CD4-positive, CD25-positive, alpha-beta regulatory T cell (primary cell): ENCODE results near the gene TMEM100. TPM values are rescaled to one million over a fixed set of nuclear protein-coding genes. Genes with fewer than 3 reads are reported as not detected.

Experiments
- ATAC-seq, 2 donors: fragments of 150-1000 bp; cut with Tn5 transposase; one replicate each; pipeline ENCODE4 v1.10.0; 2021; ENCODE audit warnings: low read depth in 2 of 2, moderate number of reproducible peaks in 2 of 2, moderate library complexity in 1 of 2
- DNase-seq, 3 donors: peaks; one replicate each; pipeline versions ENCODE4 v3.0.0 to v3.0.0-alpha.2; 2012 to 2022; ENCODE audit warnings: mixed read lengths in 1 of 3
- H3K27ac ChIP-seq: one replicate; pipeline ENCODE4 v1.7.0; 2013; ENCODE audit warnings: mild to moderate bottlenecking, low read length; ENCODE audit not compliant: insufficient read depth, poor library complexity, severe bottlenecking
- H3K27me3 ChIP-seq: one replicate; pipeline ENCODE4 v1.7.0; 2013; ENCODE audit warnings: low read length; ENCODE audit not compliant: control insufficient read depth, insufficient read depth
- H3K36me3 ChIP-seq: one replicate; pipeline ENCODE4 v1.7.0; 2013; ENCODE audit warnings: mild to moderate bottlenecking, low read length, moderate library complexity; ENCODE audit not compliant: control insufficient read depth, insufficient read depth
- H3K4me1 ChIP-seq: 2 replicates; pipeline ENCODE4 v1.7.0; 2013; ENCODE audit warnings: mild to moderate bottlenecking, low read length; ENCODE audit not compliant: insufficient read depth, control insufficient read depth, poor library complexity, severe bottlenecking
- H3K4me3 ChIP-seq: one replicate; pipeline ENCODE4 v1.7.0; 2013; ENCODE audit warnings: low read depth, mild to moderate bottlenecking, low read length, moderate library complexity
- H3K9me3 ChIP-seq, 2 experiments: 1 replicate in 1 of 2; 2 replicates in 1 of 2; pipeline ENCODE4 v1.7.0; 2013; ENCODE audit warnings: low read length in 2 of 2, mild to moderate bottlenecking in 1 of 2, moderate library complexity in 1 of 2; ENCODE audit not compliant: control insufficient read depth in 2 of 2
- H3K27ac Mint-ChIP-seq, 3 donors: one replicate each; pipeline ENCODE4 v1.8.0; 2020 to 2022; ENCODE audit warnings: mild to moderate bottlenecking in 3 of 3, mixed read lengths in 3 of 3, moderate library complexity in 2 of 3
- H3K27me3 Mint-ChIP-seq: one replicate; pipeline ENCODE4 v1.8.0; 2022; ENCODE audit warnings: mild to moderate bottlenecking, mixed read lengths
- H3K36me3 Mint-ChIP-seq: one replicate; pipeline ENCODE4 v1.8.0; 2020; ENCODE audit warnings: mixed read lengths
- H3K4me1 Mint-ChIP-seq, 4 donors: one replicate each; pipeline ENCODE4 v1.8.0; 2020 to 2022; ENCODE audit warnings: mixed read lengths in 4 of 4, mild to moderate bottlenecking in 1 of 4
- H3K4me3 Mint-ChIP-seq, 4 donors: one replicate each; pipeline ENCODE4 v1.8.0; 2020 to 2022; ENCODE audit warnings: mild to moderate bottlenecking in 4 of 4, mixed read lengths in 4 of 4, moderate library complexity in 3 of 4
- H3K9me3 Mint-ChIP-seq, 7 donors: one replicate each; pipeline ENCODE4 v1.8.0; 2020 to 2022; ENCODE audit warnings: mixed read lengths in 7 of 7, mild to moderate bottlenecking in 3 of 7, moderate library complexity in 2 of 7
- polyA plus RNA-seq, 4 donors: library from polyadenylated mRNA; unstranded; fragments of 300-500 nt; fragmentation: Illumina TruSeq; gene quantifications; one replicate each; pipeline ENCODE4 v1.2.3, GENCODE V29; 2021
- total RNA-seq: library from RNA; stranded (reverse); gene quantifications from one replicate; pipeline ENCODE4 v1.2.3, GENCODE V29; 2022

Gene TMEM100
- total and polyA plus RNA-seq, 5 donors from 2014 or later = not detected

DNA sequence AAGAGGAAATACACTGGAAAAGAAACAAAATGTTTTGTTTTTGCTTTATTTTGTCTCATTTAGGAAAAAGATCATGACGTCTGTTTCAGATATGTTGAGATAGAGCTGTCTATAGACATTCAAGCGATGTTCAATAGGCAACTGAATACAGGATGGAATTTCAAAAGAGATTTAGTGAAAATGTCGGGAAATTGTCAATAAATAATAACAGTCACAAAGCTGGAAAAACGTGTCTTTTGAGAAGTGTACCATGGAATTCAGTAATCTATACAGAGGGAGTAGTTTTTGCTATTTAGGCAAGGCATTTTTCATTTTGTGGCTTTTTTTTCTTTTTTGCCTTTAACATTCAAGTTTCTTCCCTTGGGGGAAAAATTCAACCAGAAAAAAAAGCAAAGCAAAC, 33.0 kb downstream of the TMEM100 start:
- no peaks in the 10 kb centered on the region for H3K9me3 ChIP-seq
- no peak overlapping the region for H3K4me3 ChIP-seq
- DNase-seq (no peak), ATAC-seq (no peak)
- no peaks in the 10 kb centered on the region for H3K36me3 ChIP-seq
- peaks cover 5% of the 10 kb centered on the region for H3K27me3 ChIP-seq
- H3K4me1 Mint-ChIP-seq = no peaks in the 10 kb centered on the region
- H3K4me1 ChIP-seq = no peaks in the 10 kb centered on the region
- no peak overlapping the region for H3K27ac ChIP-seq
- no peak overlapping the region for H3K4me3 Mint-ChIP-seq
- H3K36me3 Mint-ChIP-seq = no peaks in the 10 kb centered on the region
- peaks cover 0 to 7% (median 2%) of the 10 kb centered on the region in 7 donors for H3K9me3 Mint-ChIP-seq
- H3K27me3 Mint-ChIP-seq = peaks cover 34% of the 10 kb centered on the region
- no peak overlapping the region for H3K27ac Mint-ChIP-seq

DNA sequence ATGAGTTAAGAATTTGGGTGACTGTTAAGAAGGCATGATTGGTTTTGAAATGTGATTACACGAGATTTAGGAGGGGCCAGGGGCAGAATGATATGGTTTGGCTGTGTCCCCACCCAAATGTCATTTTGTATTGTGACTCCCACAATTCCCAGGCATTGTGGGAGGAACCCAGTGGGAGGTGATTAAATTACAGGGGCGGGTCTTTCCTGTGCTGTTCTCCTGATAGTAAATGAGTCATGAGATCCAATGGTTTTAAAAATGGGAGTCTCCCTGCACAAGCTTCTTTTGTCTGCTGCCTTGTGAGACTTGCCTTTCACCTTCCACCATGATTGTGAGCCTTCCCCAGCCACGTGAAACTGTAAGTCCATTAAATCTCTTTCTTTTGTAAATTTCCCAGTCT, 34.6 kb downstream of the TMEM100 start:
- Histone ChIP-seq H3K27ac (no peak overlapping the region), H3K9me3 (no peaks in the 10 kb centered on the region), H3K4me3 (no peak overlapping the region), H3K36me3 (no peaks in the 10 kb centered on the region), H3K4me1 (no peaks in the 10 kb centered on the region), H3K27me3 (peaks cover 6% of the 10 kb centered on the region)
- H3K4me3 Mint-ChIP-seq = no peak overlapping the region
- no peak overlapping the region for H3K27ac Mint-ChIP-seq
- peaks cover 0 to 7% (median 2%) of the 10 kb centered on the region in 7 donors for H3K9me3 Mint-ChIP-seq
- H3K36me3 Mint-ChIP-seq = no peaks in the 10 kb centered on the region
- H3K27me3 Mint-ChIP-seq = peaks cover 34% of the 10 kb centered on the region
- H3K4me1 Mint-ChIP-seq = no peaks in the 10 kb centered on the region
- no peak for ATAC-seq
- DNase-seq = no peak

DNA sequence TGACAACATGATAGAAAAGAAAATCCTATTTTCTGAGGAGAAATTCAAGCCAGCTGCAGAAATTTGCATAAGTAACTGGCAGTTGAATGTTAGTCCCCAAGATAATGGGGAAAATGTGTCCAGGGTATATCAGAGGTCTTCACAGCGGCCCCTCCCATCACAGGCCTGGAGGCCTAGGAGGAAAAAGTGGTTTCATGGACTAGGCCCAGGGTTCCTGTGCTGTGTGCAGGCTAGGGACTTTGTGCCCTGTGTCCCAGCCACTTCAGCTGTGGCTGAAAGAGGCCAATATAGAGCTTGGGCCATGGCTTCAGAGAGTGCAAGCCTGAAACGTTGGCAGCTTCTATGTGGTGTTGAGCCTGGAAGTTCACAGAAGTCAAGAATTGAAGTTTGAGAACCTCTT, 35.6 kb downstream of the TMEM100 start:
- Mint-ChIP-seq H3K9me3 (peaks cover 0 to 7% (median 2%) of the 10 kb centered on the region in 7 donors), H3K36me3 (no peaks in the 10 kb centered on the region), H3K4me3 (no peak overlapping the region), H3K27ac (no peak overlapping the region), H3K4me1 (no peaks in the 10 kb centered on the region), H3K27me3 (peaks cover 34% of the 10 kb centered on the region)
- Histone ChIP-seq H3K36me3 (no peaks in the 10 kb centered on the region), H3K9me3 (no peaks in the 10 kb centered on the region), H3K27ac (no peak overlapping the region), H3K4me3 (no peak overlapping the region), H3K4me1 (no peaks in the 10 kb centered on the region), H3K27me3 (peaks cover 9% of the 10 kb centered on the region)
- no peak for DNase-seq
- ATAC-seq = no peak

DNA sequence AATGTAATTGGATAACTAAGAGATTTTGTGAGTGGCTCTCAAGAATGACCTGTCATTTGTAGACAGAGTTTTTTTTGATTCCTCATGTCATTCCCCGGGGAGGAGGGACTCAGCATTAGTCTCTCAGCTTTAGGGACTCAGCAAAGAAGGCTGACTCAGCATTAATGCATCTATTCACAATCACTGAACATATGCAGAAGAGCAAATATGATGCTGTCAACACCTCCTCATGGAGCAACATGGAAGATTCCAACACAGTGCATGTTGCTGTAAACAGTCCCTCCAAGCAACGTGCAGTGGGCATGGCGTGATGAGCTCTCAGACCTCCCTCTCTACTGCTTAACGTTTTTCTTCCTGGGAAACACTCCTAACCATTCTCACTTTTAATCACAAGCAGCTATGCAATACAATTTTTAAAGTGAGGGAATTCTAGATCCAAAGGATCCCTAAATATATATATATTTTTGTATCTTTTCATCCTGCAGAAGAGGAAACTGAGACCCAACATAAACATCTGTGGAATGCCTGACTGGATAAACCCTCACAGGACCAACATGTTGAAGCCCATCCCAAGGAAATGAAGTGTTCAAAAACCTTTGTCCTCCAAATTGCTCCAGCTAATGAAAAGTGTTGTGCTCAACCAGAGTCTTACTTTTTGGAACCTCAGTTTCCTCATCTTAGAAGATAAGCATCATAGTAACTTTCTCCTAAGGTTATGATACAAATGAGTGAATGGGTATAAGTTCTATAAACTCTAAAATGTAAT, 38.9 kb downstream of the TMEM100 start:
- Mint-ChIP-seq H3K4me3 (no peak overlapping the region), H3K27ac (no peak overlapping the region), H3K36me3 (no peaks in the 10 kb centered on the region), H3K27me3 (peaks cover 32% of the 10 kb centered on the region), H3K9me3 (peaks cover 0 to 11% (median 0%) of the 10 kb centered on the region in 7 donors), H3K4me1 (no peaks in the 10 kb centered on the region)
- Histone ChIP-seq H3K36me3 (no peaks in the 10 kb centered on the region), H3K27ac (no peak overlapping the region), H3K9me3 (no peaks in the 10 kb centered on the region), H3K4me1 (no peaks in the 10 kb centered on the region), H3K27me3 (peaks cover 13% of the 10 kb centered on the region), H3K4me3 (no peak overlapping the region)
- ATAC-seq = no peak
- DNase-seq = no peak

DNA sequence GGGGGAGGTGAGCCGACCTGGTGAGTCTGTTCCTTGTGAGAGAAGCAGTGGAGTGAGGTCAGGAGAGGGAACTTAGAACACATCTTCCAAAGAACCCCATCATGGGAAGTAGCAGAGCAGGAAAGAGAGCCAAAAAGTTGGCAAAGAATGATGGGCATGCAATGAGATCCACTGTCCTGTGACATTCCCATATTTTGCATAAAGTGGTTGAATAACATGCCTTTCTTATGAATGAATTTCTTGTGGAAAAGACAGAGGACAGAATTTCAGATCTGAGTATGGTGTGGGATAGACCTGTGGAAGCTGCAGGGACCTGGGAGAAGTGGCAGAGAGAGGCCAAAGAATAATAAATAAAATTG, 41.3 kb downstream of the TMEM100 start:
- Mint-ChIP-seq H3K36me3 (no peaks in the 10 kb centered on the region), H3K4me3 (no peak overlapping the region), H3K9me3 (peaks cover 0 to 12% (median 0%) of the 10 kb centered on the region in 7 donors), H3K27me3 (peaks cover 39% of the 10 kb centered on the region), H3K4me1 (no peaks in the 10 kb centered on the region), H3K27ac (no peak overlapping the region)
- Histone ChIP-seq H3K4me3 (no peak overlapping the region), H3K36me3 (no peaks in the 10 kb centered on the region), H3K9me3 (no peaks in the 10 kb centered on the region), H3K27ac (no peak overlapping the region), H3K27me3 (peaks cover 19% of the 10 kb centered on the region), H3K4me1 (no peaks in the 10 kb centered on the region)
- ATAC-seq (no peak), DNase-seq (no peak)

DNA sequence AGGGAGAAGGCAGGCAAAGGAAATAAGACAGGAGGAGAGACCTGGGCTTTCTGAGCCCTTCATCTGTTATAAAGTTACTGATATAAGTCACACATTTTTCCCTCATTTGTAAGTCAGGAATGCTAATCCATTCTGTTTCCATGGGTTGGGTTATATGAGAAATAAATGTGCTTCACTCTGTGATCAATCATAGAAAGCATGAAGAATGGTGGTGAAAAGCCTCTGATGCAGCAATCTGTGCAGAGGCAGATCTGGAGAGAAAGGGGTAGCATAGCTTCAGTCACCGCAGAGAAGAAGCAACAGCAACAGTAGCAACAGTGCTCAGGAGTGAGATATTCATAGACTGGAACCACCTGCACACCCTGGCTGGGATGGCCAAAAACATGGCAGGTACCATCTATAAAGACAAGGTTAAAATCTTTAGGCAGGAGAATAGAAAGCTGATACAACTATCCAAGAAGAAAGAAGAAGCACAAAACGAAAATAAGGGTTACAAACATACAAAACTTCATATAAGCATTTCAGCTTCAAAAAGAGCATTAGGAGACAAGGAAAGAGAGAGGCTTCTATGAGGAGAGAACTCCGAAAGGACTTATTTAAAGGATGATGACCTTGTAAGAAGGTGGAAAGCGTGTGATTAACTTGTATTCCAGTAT, 41.9 kb downstream of the TMEM100 start:
- Mint-ChIP-seq H3K4me3 (no peak overlapping the region), H3K27me3 (peaks cover 37% of the 10 kb centered on the region)

DNA sequence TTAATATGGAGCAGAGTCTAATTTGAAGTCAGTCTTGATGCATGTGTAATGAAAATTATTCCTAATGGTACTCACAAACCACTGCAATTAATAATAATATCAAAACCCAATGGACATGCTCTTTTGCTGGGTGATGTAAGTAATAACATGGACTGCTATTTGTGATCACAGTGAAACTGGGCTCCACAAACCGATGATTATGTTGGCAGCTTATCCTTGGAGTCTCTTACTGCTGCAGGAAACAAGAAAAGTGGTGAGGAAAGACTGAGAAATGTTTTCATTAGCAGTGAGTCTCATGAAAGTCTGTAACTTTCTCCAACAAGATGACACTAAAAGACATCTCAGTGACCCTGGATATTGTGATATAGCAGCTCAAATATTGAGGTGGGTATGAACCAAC, 45.2 kb downstream of the TMEM100 start:
- DNase-seq (no peak), ATAC-seq (no peak)
- H3K27me3 ChIP-seq = peaks cover 15% of the 10 kb centered on the region
- no peak overlapping the region for H3K4me3 ChIP-seq
- Mint-ChIP-seq H3K4me1 (no peaks in the 10 kb centered on the region), H3K27me3 (peaks cover 31% of the 10 kb centered on the region), H3K36me3 (no peaks in the 10 kb centered on the region), H3K9me3 (peaks cover 0 to 12% (median 0%) of the 10 kb centered on the region in 7 donors), H3K4me3 (no peak overlapping the region), H3K27ac (no peak overlapping the region)
- no peaks in the 10 kb centered on the region for H3K9me3 ChIP-seq
- H3K4me1 ChIP-seq = no peaks in the 10 kb centered on the region
- no peak overlapping the region for H3K27ac ChIP-seq
- H3K36me3 ChIP-seq = no peaks in the 10 kb centered on the region

More for the DNA sequence above, 41.9 kb downstream of the TMEM100 start:
- no peak overlapping the region for H3K27ac ChIP-seq
- H3K27me3 ChIP-seq = peaks cover 22% of the 10 kb centered on the region
- peaks cover 0 to 14% (median 0%) of the 10 kb centered on the region in 7 donors for H3K9me3 Mint-ChIP-seq
- DNase-seq (no peak), ATAC-seq (no peak)
- no peaks in the 10 kb centered on the region for H3K36me3 Mint-ChIP-seq
- no peaks in the 10 kb centered on the region for H3K9me3 ChIP-seq
- H3K4me1 Mint-ChIP-seq = no peaks in the 10 kb centered on the region
- H3K4me3 ChIP-seq = no peak overlapping the region
- H3K36me3 ChIP-seq = no peaks in the 10 kb centered on the region
- no peaks in the 10 kb centered on the region for H3K4me1 ChIP-seq
- H3K27ac Mint-ChIP-seq = no peak overlapping the region

DNA sequence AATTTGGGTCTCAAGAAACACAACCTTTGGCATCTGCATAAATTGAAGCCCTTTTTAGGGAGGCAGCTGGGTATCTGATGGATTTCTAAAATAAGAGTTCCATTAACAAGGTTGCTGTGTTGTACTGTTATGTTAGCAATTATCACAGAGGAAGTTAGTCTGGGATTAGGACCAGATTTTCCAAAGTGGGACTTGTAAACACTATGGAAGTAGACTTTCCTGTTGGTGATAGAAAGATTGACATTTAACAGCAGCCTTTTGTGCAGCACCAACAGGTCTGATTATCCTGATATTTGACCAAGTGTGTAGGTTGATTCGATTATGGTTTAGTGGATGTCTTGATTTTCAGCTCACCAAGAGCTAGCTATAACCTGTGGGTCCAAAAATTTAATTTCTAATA, 46.4 kb downstream of the TMEM100 start:
- Mint-ChIP-seq H3K36me3 (no peaks in the 10 kb centered on the region), H3K27me3 (peaks cover 38% of the 10 kb centered on the region), H3K27ac (no peak overlapping the region), H3K4me1 (no peaks in the 10 kb centered on the region), H3K4me3 (no peak overlapping the region), H3K9me3 (peaks cover 0 to 12% (median 0%) of the 10 kb centered on the region in 7 donors)
- no peak overlapping the region for H3K27ac ChIP-seq
- no peaks in the 10 kb centered on the region for H3K4me1 ChIP-seq
- no peaks in the 10 kb centered on the region for H3K36me3 ChIP-seq
- H3K27me3 ChIP-seq = peaks cover 15% of the 10 kb centered on the region
- no peak for DNase-seq
- no peak overlapping the region for H3K4me3 ChIP-seq
- no peaks in the 10 kb centered on the region for H3K9me3 ChIP-seq
- ATAC-seq = no peak
